Measurements from ENCODE around the gene SEC16B.

The SEC16B gene

GRCh38 chr1:177913762-177914540, 55.9 kb downstream of the SEC16B start:
- DNase-seq (ENCODE audit: low read depth in 3 of 3): no peak

GRCh38 chr1:177912991-177913390, 56.9 kb downstream of the SEC16B start:
- no peak for DNase-seq (ENCODE audit: low read depth in 3 of 3)

GRCh38 chr1:177909416-177909815, 60.4 kb downstream of the SEC16B start:
- DNase-seq (ENCODE audit: low read depth in 3 of 3): no peak

GRCh38 chr1:177907000-177907399, 62.9 kb downstream of the SEC16B start:
- no peak for DNase-seq (ENCODE audit: low read depth in 3 of 3)

- no peak for DNase-seq (ENCODE audit: low read depth in 3 of 3)
These were observed 64.2 kb downstream of the SEC16B start for GRCh38 chr1:177905686-177906085.

GRCh38 chr1:177902266-177902665, 67.6 kb downstream of the SEC16B start:
- no peak for DNase-seq (ENCODE audit: low read depth in 3 of 3)

GRCh38 chr1:177897998-177898654, 71.7 kb downstream of the SEC16B start:
- DNase-seq (ENCODE audit: low read depth in 3 of 3): no peak

GRCh38 chr1:177897281-177897997, 72.4 kb downstream of the SEC16B start:
- no peak for DNase-seq (ENCODE audit: low read depth in 3 of 3)
